ENCODE data around the gene TMED3.
A peak's percentile ranks its signal among the peaks of the same experiment; 100 is the strongest.

- TF ChIP-seq CTCF (IDR thresholded peaks at IDR 0.05): no peak
- TF ChIP-seq POLR2AphosphoS5 (IDR thresholded peaks at IDR 0.05; ENCODE audit: low read depth, low read length): no peak
- TF ChIP-seq REST (IDR thresholded peaks at IDR 0.05; ENCODE audit: insufficient read depth in 1 of 2, low read depth in 2 of 2, low read length in 1 of 2): peak in 1 of 2 experiments; percentile 45; a peak in 1 of 4 replicates
- no peak for TF ChIP-seq SIN3A (IDR thresholded peaks at IDR 0.05; ENCODE audit: borderline replicate concordance, insufficient read depth, low read depth, low read length)
Measured at GRCh38 chr15:79294075-79294474, 16.8 kb upstream of the TMED3 start.
